ENCODE data around the gene HIVEP1. TPM values are rescaled to one million over a fixed set of nuclear protein-coding genes. Genes with fewer than 3 reads are reported as not detected.

The HIVEP1 gene
- polyA plus RNA-seq, 1 donor: 19.8 TPM

DNA sequence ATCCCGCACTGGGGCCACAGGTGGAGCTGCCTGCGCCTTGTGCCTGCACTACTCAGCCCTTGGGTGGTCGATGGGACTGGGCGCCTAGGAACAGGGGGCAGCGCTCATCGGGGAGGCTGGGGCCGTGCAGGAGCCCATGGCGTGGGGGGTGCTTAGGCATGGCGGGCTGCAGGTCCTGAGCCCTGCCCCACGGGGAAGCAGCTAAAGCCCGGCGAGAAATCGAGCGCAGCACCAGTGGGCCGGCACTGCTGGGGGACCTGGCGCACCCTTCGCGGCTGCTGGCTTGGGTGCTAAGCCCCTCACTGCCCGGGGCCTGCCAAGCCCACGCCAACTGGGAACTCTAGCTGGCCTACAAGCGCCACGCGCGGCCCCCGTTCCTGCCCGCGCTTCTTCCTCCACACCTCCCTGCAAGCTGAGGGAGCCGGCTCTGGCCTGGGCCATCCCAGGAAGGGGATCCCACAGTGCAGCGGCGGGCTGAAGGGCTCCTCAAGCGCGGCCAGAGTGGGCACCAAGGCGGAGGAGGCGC lies 5.8 kb downstream of the HIVEP1 start:
- no peak for DNase-seq (ENCODE audit: low read depth)

DNA sequence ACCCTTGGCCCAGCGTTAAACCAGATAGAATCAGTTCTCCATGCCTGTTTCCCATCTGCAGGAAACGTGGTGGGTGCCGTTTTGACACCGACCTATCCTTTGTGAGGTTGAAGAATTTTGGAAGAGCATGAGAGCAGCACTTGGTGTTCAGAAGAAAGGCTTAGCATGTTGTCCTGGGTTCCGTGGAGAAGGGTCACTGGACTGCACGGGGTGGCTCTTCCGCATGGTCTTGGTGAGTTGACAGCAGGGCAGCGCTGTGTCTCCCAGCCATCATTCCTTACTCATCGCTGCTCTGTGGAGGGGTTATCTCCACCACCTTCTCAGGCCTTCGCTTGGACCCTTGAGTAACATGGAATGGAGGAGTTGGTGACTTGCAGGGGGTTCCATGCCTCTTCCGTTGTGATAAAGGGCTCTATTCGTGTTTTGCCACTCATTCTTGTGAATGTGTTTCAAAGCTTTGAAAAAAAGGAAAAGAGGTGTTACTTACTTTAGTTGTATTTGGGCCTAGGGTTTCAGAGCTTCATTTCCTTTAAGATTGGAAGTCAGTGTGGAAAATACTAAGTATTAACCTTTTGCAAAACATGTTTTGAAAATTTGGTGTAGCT lies 8.2 kb downstream of the HIVEP1 start:
- DNase-seq (ENCODE audit: low read depth): no peak

- DNase-seq (ENCODE audit: low read depth): no peak
Measured at GRCh38 chr6:12022481-12022880, 10.4 kb downstream of the HIVEP1 start.

GRCh38 chr6:12022953-12023388 lies 10.9 kb downstream of the HIVEP1 start:
- no peak for DNase-seq (ENCODE audit: low read depth)

GRCh38 chr6:12024216-12024615 lies 12.1 kb downstream of the HIVEP1 start:
- no peak for DNase-seq (ENCODE audit: low read depth)

- DNase-seq (ENCODE audit: low read depth): no peak
Measured at GRCh38 chr6:12024699-12025434, 12.8 kb downstream of the HIVEP1 start.

DNA sequence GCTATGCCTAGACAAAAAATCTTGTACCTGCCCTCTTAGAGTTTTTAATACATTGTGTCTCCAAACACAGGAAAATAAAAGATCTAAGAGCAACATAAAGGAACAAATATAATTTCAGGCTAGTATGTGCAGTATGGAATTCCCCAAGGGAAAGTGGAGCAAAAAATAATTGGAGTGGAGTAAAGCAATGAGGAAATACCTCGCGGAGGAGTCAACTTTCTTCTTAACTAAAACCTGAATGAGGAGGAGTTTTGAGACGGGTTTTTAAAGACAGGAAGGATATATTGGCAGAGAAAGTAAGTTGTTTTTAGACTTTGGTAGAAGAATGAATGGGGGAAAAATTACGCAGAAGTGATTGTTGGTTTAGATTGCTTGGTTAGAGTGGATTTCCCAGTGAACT lies 14.0 kb downstream of the HIVEP1 start:
- no peak for DNase-seq (ENCODE audit: low read depth)

- DNase-seq (ENCODE audit: low read depth): no peak
Measured at GRCh38 chr6:12026833-12027232, 14.7 kb downstream of the HIVEP1 start.

GRCh38 chr6:12028213-12028612 lies 16.1 kb downstream of the HIVEP1 start:
- DNase-seq (ENCODE audit: low read depth): no peak

GRCh38 chr6:12029979-12030737 lies 18.0 kb downstream of the HIVEP1 start:
- no peak for DNase-seq (ENCODE audit: low read depth)

DNA sequence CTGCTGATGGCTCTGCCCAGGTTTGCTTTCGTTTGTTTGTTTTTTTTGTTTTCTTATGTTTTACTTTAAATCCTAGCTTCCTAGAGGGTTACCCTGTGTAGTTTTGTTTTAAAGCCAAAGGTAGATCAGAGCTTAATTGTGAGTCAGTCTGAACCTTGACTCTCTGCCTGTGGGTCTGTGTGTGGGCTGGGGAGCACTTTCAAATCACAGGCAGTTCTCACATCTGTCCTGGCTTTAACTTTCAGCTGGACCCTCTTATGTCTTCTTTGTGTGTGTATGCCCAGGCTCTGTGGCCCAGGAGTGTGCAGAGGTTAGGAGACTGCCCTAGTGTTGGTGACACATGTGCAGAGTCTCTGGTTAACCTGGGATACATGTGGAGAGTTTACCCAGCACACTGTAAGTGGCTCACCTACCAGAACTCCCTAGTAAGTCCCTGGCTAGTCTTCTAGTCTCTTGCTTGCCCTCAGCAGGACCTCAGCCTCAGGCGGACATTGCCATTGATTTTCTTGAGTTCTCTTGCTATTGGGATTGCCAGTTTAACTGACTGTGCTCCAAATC lies 19.0 kb downstream of the HIVEP1 start:
- no peak for DNase-seq (ENCODE audit: low read depth)

- no peak for DNase-seq (ENCODE audit: low read depth)
Measured at GRCh38 chr6:12032783-12033573, 20.9 kb downstream of the HIVEP1 start.

- DNase-seq (ENCODE audit: low read depth): no peak
Measured at GRCh38 chr6:12033770-12034169, 21.7 kb downstream of the HIVEP1 start.

- DNase-seq (ENCODE audit: low read depth): no peak
Measured at GRCh38 chr6:12034349-12034748, 22.2 kb downstream of the HIVEP1 start.

DNA sequence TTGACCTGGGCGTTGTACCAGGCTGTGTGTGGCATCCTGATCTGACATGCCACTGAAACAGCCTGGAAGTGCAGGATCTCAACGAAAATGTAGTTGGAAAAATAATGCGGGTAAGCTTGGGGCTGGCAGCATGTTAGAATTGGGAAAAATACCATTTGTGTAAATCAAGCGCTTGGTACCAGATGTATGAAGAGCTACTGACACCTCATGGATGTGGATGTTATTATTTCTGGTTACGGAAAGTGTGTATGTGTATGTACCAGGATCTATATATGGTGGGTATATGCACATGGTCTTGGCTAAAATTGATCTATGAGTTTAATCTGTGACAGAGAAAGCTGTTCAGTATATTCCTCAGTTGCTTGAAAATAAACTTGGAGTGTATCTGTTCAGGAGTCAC lies 22.7 kb downstream of the HIVEP1 start:
- no peak for DNase-seq (ENCODE audit: low read depth)

DNA sequence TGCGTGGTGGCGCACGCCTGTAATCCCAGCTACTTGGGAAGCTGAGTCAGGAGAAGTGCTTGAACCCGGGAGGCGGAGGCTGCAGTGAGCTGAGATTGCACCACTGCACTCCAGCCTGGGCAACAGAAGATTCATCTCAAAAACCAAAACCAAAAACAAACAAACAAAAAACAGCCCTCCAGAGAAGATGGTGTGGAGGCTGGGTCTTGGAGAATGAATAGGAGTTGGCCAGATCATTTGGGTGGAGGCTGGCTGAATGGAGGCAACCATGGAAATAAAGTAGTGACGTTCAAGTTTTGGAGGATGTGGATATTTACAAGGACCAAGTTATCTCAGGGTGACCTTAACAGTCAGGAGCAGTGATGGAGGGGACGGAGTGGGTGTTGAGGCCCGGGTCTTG lies 24.7 kb downstream of the HIVEP1 start:
- no peak for DNase-seq (ENCODE audit: low read depth)

GRCh38 chr6:12037798-12038197 lies 25.7 kb downstream of the HIVEP1 start:
- DNase-seq (ENCODE audit: low read depth): no peak

- no peak for DNase-seq (ENCODE audit: low read depth)
Measured at GRCh38 chr6:12039540-12040459, 27.7 kb downstream of the HIVEP1 start.

- DNase-seq (ENCODE audit: low read depth): no peak
Measured at GRCh38 chr6:12047304-12047703, 35.2 kb downstream of the HIVEP1 start.

- DNase-seq (ENCODE audit: low read depth): no peak
Measured at GRCh38 chr6:12047792-12048432, 35.8 kb downstream of the HIVEP1 start.

All from forelimb muscle (tissue), 1 donor.